Measurements from ENCODE around the gene PINLYP. TPM values are rescaled to one million over a fixed set of nuclear protein-coding genes. Genes with fewer than 3 reads are reported as not detected.

The PINLYP gene
- total RNA-seq, 4 donors from 2014 or later: 7.5 to 45.7 (median 21.6) TPM

- Histone ChIP-seq H3K36me3 (peaks cover 0 to 25% (median 2%) of the 10 kb centered on the region in 3 donors), H3K27ac (no peak overlapping the region), H3K27me3 (peaks cover 0 to 3% of the 10 kb centered on the region in 2 donors), H3K4me1 (peaks cover 0 to 28% (median 0%) of the 10 kb centered on the region in 4 donors), H3K9me3 (no peaks in the 10 kb centered on the region), H3K4me3 (no peak overlapping the region)
- no peak for DNase-seq (ENCODE audit: low spot score in 2 of 2)
- 79 to 85% methylated on average over 3 of the region's 3 CpGs for WGBS, 2 donors
- TF ChIP-seq CTCF (IDR thresholded peaks at IDR 0.05) (no peak), POLR2A (IDR thresholded peaks at IDR 0.05) (no peak), EP300 (IDR thresholded peaks at IDR 0.05) (no peak)
Observed at GRCh38 chr19:43628646-43629326, 53.2 kb downstream of the PINLYP start.

- TF ChIP-seq POLR2A (IDR thresholded peaks at IDR 0.05): no peak
- no peak for TF ChIP-seq EP300 (IDR thresholded peaks at IDR 0.05)
- no peak for TF ChIP-seq CTCF (IDR thresholded peaks at IDR 0.05)
- Histone ChIP-seq H3K9me3 (no peaks in the 10 kb centered on the region), H3K4me1 (peaks cover 0 to 34% (median 0%) of the 10 kb centered on the region in 4 donors), H3K27ac (no peak overlapping the region), H3K4me3 (no peak overlapping the region), H3K36me3 (peaks cover 0 to 8% (median 0%) of the 10 kb centered on the region in 3 donors), H3K27me3 (peaks cover 0 to 14% of the 10 kb centered on the region in 2 donors)
- no peak for DNase-seq (ENCODE audit: low spot score in 2 of 2)
- WGBS, 2 donors: 89 to 91% methylated on average over 5 of the region's 5 CpGs
Observed at GRCh38 chr19:43631491-43631890, 55.9 kb downstream of the PINLYP start.

Other genes with a start within 250 kb of the PINLYP start
- gene CD177, start 222.1 kb upstream of the PINLYP start, total RNA-seq: 10 to 100 TPM in 3 of 4 donors, 1 to 10 TPM in 1; 5.5 to 42.6 (median 25.3) TPM
- gene TEX101, start 160.9 kb upstream of the PINLYP start, total RNA-seq: not detected
- gene LYPD3, start 110.2 kb upstream of the PINLYP start, total RNA-seq: under 1 TPM in 2 of 4 donors, not detected in 2; 0.42 to 0.44 TPM
- gene PHLDB3, start 71.1 kb upstream of the PINLYP start, total RNA-seq: 10 to 100 TPM in 3 of 4 donors, 1 to 10 TPM in 1; 9.8 to 25.5 (median 16.3) TPM
- 10 to 100 TPM; 33.7 to 54.5 (median 41.9) TPM for gene ETHE1, start 48.6 kb upstream of the PINLYP start, total RNA-seq
- gene ZNF575, start 42.6 kb upstream of the PINLYP start, total RNA-seq: under 1 TPM in 2 of 4 donors, not detected in 2; 0.60 to 0.63 TPM
- 10 to 100 TPM; 18.6 to 30.6 (median 25.7) TPM for gene XRCC1, start 274 bp upstream of the PINLYP start, total RNA-seq
- gene IRGQ, start 20.3 kb downstream of the PINLYP start, total RNA-seq: 10 to 100 TPM; 21.6 to 26.1 (median 23.6) TPM
- gene ZNF576, start 20.8 kb downstream of the PINLYP start, total RNA-seq: 10 to 100 TPM in 3 of 4 donors, 1 to 10 TPM in 1; 9.9 to 18.8 (median 15.2) TPM
- under 1 TPM; 0.20 to 0.84 (median 0.52) TPM for gene SRRM5, start 36.3 kb downstream of the PINLYP start, total RNA-seq
- gene ZNF428, start 43.8 kb downstream of the PINLYP start, total RNA-seq: 10 to 100 TPM; 38.1 to 61.1 (median 50.5) TPM
- 100 to 1,000 TPM in 2 of 4 donors, 10 to 100 TPM in 2; 85.2 to 108 (median 102) TPM for gene CADM4, start 64.0 kb downstream of the PINLYP start, total RNA-seq
- gene PLAUR, start 94.4 kb downstream of the PINLYP start, total RNA-seq: 10 to 100 TPM; 12.9 to 19.7 (median 16.4) TPM
- not detected for gene IRGC, start 140.3 kb downstream of the PINLYP start, total RNA-seq
- 10 to 100 TPM; 14.6 to 49.8 (median 28.0) TPM for gene SMG9, start 179.2 kb downstream of the PINLYP start, total RNA-seq
- gene KCNN4, start 205.2 kb downstream of the PINLYP start, total RNA-seq: 10 to 100 TPM in 1 of 4 donors, 1 to 10 TPM in 3; 4.6 to 18.3 (median 6.8) TPM
- gene LYPD5, start 226.6 kb downstream of the PINLYP start, total RNA-seq: 1 to 10 TPM in 1 of 4 donors, under 1 TPM in 3; 0.39 to 2.1 (median 0.53) TPM

All from tibial nerve (tissue), 4 donors.